Smooth muscle cell (in vitro differentiated cells): ENCODE results near the gene SGPP1. TPM values are rescaled to one million over a fixed set of nuclear protein-coding genes. Genes with fewer than 3 reads are reported as not detected.

Source experiments
- DNase-seq: peaks from one replicate; lab custom pipeline; 2025; ENCODE audit not compliant: unreplicated experiment; lab: John Stamatoyannopoulos, UW
- H2AFZ ChIP-seq: fragments of 200-600 bp; sonication (generic); 2 replicates; pipeline ENCODE4 v1.6.0; 2016; ENCODE audit warnings: antibody characterized with exemption, low read depth, mild to moderate bottlenecking
- H3F3A ChIP-seq: fragments of 200-600 bp; sonication (generic); 2 replicates; pipeline ENCODE4 v1.6.0; 2017; ENCODE audit warnings: antibody characterized with exemption, low read depth
- H3K27ac ChIP-seq: fragments of 200-600 bp; sonication (generic); 2 replicates; pipeline ENCODE4 v1.5.1; 2016; ENCODE audit warnings: low read depth, mild to moderate bottlenecking
- H3K27me3 ChIP-seq: fragments of 200-600 bp; sonication (generic); 2 replicates; pipeline ENCODE4 v1.6.1; 2016; ENCODE audit warnings: low read depth, mild to moderate bottlenecking
- H3K36me3 ChIP-seq: fragments of 200-600 bp; sonication (generic); 2 replicates; pipeline ENCODE4 v1.5.1; 2016; ENCODE audit warnings: low read depth
- H3K4me1 ChIP-seq: fragments of 200-600 bp; sonication (generic); 2 replicates; pipeline ENCODE4 v1.5.1; 2016; ENCODE audit warnings: low read depth
- H3K4me2 ChIP-seq: fragments of 200-600 bp; sonication (generic); 2 replicates; pipeline ENCODE4 v1.6.0; 2016; ENCODE audit warnings: mild to moderate bottlenecking
- H3K4me3 ChIP-seq: fragments of 200-600 bp; sonication (generic); 2 replicates; pipeline ENCODE4 v1.5.1; 2016; ENCODE audit warnings: mild to moderate bottlenecking
- H3K79me2 ChIP-seq: fragments of 200-600 bp; sonication (generic); 2 replicates; pipeline ENCODE4 v1.6.0; 2016; ENCODE audit warnings: low read depth, mild to moderate bottlenecking
- H3K9ac ChIP-seq: fragments of 200-600 bp; sonication (generic); 2 replicates; pipeline ENCODE4 v1.6.0; 2016; ENCODE audit warnings: low read depth
- H3K9me3 ChIP-seq: fragments of 200-600 bp; sonication (generic); replicated peaks from 2 replicates; pipeline ENCODE4 v1.5.1; 2016; ENCODE audit warnings: low read depth
- H4K20me1 ChIP-seq: fragments of 200-600 bp; sonication (generic); 2 replicates; pipeline ENCODE4 v1.6.0; 2016; ENCODE audit warnings: low read depth
- WGBS: methylation state at CpG from one replicate; pipeline ENCODE4 v1.1.7; 2016; ENCODE audit warnings: low lambda C conversion rate; 5-methylcytosine and 5-hydroxymethylcytosine counted together
- polyA plus RNA-seq: library from polyadenylated mRNA; unstranded; fragments of >200 nt; fragmentation: Nextera tagmentation; extraction: Ambion mirVana; gene quantifications from 2 replicates; pipeline ENCODE4 v1.2.1, GENCODE V29; 2016
- total RNA-seq: library from RNA; depleted of rRNA; stranded (reverse); fragments of >200 nt; gene quantifications from 2 replicates; pipeline ENCODE4 v1.2.3, GENCODE V29; 2014
- TF ChIP-seq, protein P1 (sequence below): fragments of 200-600 bp; sonication (generic); IDR thresholded peaks from 2 replicates; pipeline ENCODE4 v1.5.1; 2017; ENCODE audit warnings: borderline replicate concordance, mild to moderate bottlenecking, antibody characterized with exemption; ENCODE audit not compliant: insufficient read depth, poor library complexity, severe bottlenecking

SGPP1 gene
- total and polyA plus RNA-seq, 2 experiments from 2014 or later = 16.0 to 25.8 TPM

DNA sequence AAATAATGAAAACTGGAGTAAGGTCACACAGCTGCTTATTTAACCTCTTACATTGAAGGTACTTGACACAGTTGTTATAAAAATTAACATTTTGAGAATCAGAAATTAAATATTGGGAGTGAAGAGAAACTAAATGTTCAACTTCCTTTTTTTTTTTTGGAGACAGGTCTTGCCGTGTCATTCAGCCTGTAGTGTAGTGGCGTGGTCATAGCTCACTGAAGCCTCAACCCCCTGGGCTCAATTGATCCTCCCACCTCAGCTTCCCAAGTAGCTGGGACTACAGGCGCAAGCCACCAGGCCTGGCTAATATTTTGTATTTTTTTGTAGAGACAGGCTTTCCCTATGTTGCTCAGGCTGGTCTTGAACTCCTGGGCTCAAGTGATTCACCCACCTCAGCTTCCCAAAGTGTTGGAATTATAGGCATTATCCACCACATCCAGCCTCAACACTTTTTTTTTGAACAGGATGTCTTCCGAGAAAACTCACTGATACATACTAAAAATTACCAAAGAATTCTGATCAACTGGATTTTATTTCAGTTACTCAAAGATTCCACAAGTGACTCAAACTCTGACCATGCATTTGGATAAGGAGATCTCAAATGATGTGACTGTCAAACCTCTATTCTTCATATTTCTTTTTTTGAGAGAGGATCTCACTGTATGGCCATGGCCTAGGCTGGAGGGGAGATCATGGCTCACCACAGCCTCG, 35.4 kb downstream of the SGPP1 start:
- no peak overlapping the region for H3K4me2 ChIP-seq
- H3K4me1 ChIP-seq = no peaks in the 10 kb centered on the region
- no peak for DNase-seq
- 92% methylated on average over 5 of the region's 5 CpGs for WGBS
- no peaks in the 10 kb centered on the region for H3F3A ChIP-seq
- H2AFZ ChIP-seq = no peak overlapping the region
- no peaks in the 10 kb centered on the region for H3K9me3 ChIP-seq
- H3K9ac ChIP-seq = no peak overlapping the region
- H3K79me2 ChIP-seq = no peaks in the 10 kb centered on the region
- H4K20me1 ChIP-seq = no peaks in the 10 kb centered on the region
- H3K27ac ChIP-seq = no peak overlapping the region
- TF ChIP-seq, protein P1, sequence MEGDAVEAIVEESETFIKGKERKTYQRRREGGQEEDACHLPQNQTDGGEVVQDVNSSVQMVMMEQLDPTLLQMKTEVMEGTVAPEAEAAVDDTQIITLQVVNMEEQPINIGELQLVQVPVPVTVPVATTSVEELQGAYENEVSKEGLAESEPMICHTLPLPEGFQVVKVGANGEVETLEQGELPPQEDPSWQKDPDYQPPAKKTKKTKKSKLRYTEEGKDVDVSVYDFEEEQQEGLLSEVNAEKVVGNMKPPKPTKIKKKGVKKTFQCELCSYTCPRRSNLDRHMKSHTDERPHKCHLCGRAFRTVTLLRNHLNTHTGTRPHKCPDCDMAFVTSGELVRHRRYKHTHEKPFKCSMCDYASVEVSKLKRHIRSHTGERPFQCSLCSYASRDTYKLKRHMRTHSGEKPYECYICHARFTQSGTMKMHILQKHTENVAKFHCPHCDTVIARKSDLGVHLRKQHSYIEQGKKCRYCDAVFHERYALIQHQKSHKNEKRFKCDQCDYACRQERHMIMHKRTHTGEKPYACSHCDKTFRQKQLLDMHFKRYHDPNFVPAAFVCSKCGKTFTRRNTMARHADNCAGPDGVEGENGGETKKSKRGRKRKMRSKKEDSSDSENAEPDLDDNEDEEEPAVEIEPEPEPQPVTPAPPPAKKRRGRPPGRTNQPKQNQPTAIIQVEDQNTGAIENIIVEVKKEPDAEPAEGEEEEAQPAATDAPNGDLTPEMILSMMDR = no peak
- no peaks in the 10 kb centered on the region for H3K36me3 ChIP-seq
- H3K4me3 ChIP-seq = no peak overlapping the region
- H3K27me3 ChIP-seq = no peaks in the 10 kb centered on the region

DNA sequence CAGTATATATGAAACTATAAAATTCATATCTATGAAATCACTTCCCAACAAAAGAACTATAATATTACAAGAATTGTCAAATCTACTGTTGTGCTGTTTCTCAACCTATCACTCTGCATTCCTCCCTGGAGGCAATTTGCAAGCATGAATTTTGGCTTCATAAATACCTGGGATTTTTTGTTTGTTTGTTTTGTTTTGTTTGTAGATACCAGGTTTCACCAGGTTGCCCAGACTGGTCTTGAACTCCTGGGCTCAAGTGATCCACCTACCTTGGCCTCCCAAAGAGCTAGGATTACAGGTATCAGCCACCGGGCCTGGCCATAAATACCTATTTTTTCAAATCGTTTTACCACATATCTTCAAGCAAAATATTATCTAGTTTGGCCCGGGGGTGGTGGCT, 38.7 kb downstream of the SGPP1 start:
- Histone ChIP-seq H3F3A (no peaks in the 10 kb centered on the region), H3K9ac (no peak overlapping the region), H2AFZ (no peak overlapping the region), H3K27me3 (no peaks in the 10 kb centered on the region), H3K4me2 (no peak overlapping the region), H3K4me3 (no peak overlapping the region), H4K20me1 (no peaks in the 10 kb centered on the region), H3K4me1 (no peaks in the 10 kb centered on the region), H3K79me2 (no peaks in the 10 kb centered on the region), H3K36me3 (no peaks in the 10 kb centered on the region), H3K27ac (no peak overlapping the region), H3K9me3 (no peaks in the 10 kb centered on the region)
- no peak for DNase-seq
- WGBS = 91% methylated on average over 3 of the region's 3 CpGs
- TF ChIP-seq, protein P1 = no peak

DNA sequence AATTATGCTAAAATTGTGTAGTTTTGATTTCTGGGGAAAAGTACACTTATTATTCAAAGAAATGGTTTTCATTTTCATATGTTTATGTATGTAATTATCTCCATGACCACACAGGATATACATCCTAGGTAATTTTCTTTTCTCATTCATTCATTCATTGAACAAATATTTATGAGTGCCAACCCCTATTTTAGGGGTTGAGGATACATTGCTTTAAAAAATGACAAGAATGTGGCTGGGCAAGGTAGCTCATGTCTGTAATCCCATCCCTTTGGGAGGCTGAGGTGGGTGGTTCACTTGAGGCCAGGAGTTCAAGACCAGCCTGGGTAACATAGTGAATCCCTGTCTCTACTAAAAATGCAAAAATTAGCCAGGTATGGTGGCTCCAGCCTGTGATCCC, 40.9 kb downstream of the SGPP1 start:
- no peak for DNase-seq
- Histone ChIP-seq H3K4me2 (no peak overlapping the region), H2AFZ (no peak overlapping the region), H3K4me1 (no peaks in the 10 kb centered on the region), H3K79me2 (no peaks in the 10 kb centered on the region), H3K27me3 (no peaks in the 10 kb centered on the region), H3K9me3 (no peaks in the 10 kb centered on the region), H3K4me3 (no peak overlapping the region), H3K36me3 (no peaks in the 10 kb centered on the region), H3K9ac (no peak overlapping the region), H4K20me1 (no peaks in the 10 kb centered on the region), H3K27ac (no peak overlapping the region), H3F3A (no peaks in the 10 kb centered on the region)
- TF ChIP-seq, protein P1 = no peak

DNA sequence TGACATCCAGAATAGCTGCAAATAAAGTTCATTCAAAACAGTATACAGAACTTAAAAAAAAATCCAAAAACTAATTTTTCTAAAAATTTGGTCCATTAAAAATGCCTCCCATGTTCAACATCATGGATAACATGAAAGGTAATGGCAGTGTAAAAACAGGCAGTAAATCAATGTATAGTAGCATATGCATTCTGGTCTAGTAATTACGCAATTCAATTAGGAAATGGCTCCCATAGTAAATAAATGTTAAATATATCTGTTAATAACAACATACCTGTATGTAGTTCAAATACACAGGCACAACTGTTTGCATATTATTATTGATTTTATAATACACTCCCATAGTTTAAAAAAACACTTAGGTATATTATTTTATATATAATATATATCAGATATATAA, 42.5 kb downstream of the SGPP1 start:
- H3F3A ChIP-seq = no peaks in the 10 kb centered on the region
- H3K4me3 ChIP-seq = no peak overlapping the region
- H4K20me1 ChIP-seq = no peaks in the 10 kb centered on the region
- H3K9ac ChIP-seq = no peak overlapping the region
- no peak overlapping the region for H2AFZ ChIP-seq
- no peak overlapping the region for H3K27ac ChIP-seq
- H3K4me2 ChIP-seq = no peak overlapping the region
- TF ChIP-seq, protein P1 = no peak
- WGBS = 100% methylated on average over 1 of the region's 1 CpG
- no peaks in the 10 kb centered on the region for H3K36me3 ChIP-seq
- no peaks in the 10 kb centered on the region for H3K27me3 ChIP-seq
- DNase-seq = no peak
- no peaks in the 10 kb centered on the region for H3K4me1 ChIP-seq
- no peaks in the 10 kb centered on the region for H3K79me2 ChIP-seq
- no peaks in the 10 kb centered on the region for H3K9me3 ChIP-seq
